Thyroid gland (tissue), 4 donors: ENCODE data around the gene PIP4K2A.

Experiments used
- POLR2A ChIP-seq, 2 donors: fragments of 450-650 bp; IDR thresholded peaks; one replicate each; pipeline ENCODE4 v1.6.1; 2017; ENCODE audit warnings: antibody characterized with exemption in 2 of 2, mild to moderate bottlenecking in 2 of 2, moderate library complexity in 1 of 2
- TF ChIP-seq, protein P1 (sequence below), 6 experiments: fragments of 200-600 bp in 3 of 6; fragments of 450-650 bp in 3 of 6; sonication (generic) in 3 of 6; IDR thresholded peaks; one replicate each; pipeline ENCODE4 v1.5.1; 2016 to 2019; ENCODE audit warnings: antibody characterized with exemption in 6 of 6, mild to moderate bottlenecking in 2 of 6, inconsistent platforms in 1 of 6, moderate library complexity in 1 of 6

DNA sequence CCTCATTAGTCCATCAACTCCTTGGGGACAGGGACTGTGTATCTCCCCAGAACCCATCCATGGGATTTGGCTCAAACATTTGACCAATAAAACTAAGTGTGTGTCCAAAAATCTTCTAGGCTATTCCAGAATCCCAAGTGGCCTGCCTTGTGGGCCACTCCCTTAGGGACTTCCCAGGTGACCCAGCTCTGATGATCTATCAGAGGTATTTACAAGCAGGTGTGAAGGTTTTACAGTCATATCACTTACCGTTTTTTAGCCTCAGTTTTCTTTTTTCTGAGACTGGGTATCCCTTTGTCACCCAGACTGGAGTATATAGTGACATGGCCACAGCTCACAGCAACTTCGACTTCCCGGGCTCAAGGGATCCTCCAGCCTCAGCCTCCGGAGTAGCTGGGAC, 64.4 kb downstream of the PIP4K2A start:
- TF ChIP-seq, protein P1, sequence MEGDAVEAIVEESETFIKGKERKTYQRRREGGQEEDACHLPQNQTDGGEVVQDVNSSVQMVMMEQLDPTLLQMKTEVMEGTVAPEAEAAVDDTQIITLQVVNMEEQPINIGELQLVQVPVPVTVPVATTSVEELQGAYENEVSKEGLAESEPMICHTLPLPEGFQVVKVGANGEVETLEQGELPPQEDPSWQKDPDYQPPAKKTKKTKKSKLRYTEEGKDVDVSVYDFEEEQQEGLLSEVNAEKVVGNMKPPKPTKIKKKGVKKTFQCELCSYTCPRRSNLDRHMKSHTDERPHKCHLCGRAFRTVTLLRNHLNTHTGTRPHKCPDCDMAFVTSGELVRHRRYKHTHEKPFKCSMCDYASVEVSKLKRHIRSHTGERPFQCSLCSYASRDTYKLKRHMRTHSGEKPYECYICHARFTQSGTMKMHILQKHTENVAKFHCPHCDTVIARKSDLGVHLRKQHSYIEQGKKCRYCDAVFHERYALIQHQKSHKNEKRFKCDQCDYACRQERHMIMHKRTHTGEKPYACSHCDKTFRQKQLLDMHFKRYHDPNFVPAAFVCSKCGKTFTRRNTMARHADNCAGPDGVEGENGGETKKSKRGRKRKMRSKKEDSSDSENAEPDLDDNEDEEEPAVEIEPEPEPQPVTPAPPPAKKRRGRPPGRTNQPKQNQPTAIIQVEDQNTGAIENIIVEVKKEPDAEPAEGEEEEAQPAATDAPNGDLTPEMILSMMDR (IDR thresholded peaks at IDR 0.05), result no peak
- TF ChIP-seq POLR2A (IDR thresholded peaks at IDR 0.05), result no peak
